Keratinocyte (primary cell): ENCODE results near the gene NAXE. TPM values are rescaled to one million over a fixed set of nuclear protein-coding genes. Genes with fewer than 3 reads are reported as not detected.

Source experiments
- DNase-seq: peaks from one replicate; pipeline ENCODE4 v3.0.0-alpha.2; 2011; ENCODE audit warnings: low read depth, missing footprints, low spot score
- FAIRE-seq: peaks from 2 replicates; lab custom pipeline; 2011; peaks lifted over from hg19 to GRCh38; lab: Jason Lieb, UNC
- H2AFZ ChIP-seq: 2 replicates; pipeline ENCODE4 v1.6.0; 2012; ENCODE audit warnings: low read length, control low read depth, inconsistent platforms; ENCODE audit not compliant: control insufficient read depth
- H3K27ac ChIP-seq: 2 replicates; pipeline ENCODE4 v1.5.1; 2011; ENCODE audit warnings: low read length; ENCODE audit not compliant: control insufficient read depth, insufficient read depth
- H3K27me3 ChIP-seq: 3 replicates; pipeline ENCODE4 v1.6.0; 2011; ENCODE audit warnings: low read length; ENCODE audit not compliant: control insufficient read depth, insufficient read depth; ENCODE audit errors: extremely low read depth
- H3K36me3 ChIP-seq, 2 experiments: 2 replicates in 1 of 2; 3 replicates in 1 of 2; pipeline ENCODE4 v1.5.1; 2011; ENCODE audit warnings: low read length in 2 of 2, mild to moderate bottlenecking in 1 of 2; ENCODE audit not compliant: control insufficient read depth in 2 of 2, insufficient read depth in 2 of 2; ENCODE audit errors: extremely low read depth in 1 of 2
- H3K4me1 ChIP-seq: 3 replicates; pipeline ENCODE4 v1.5.1; 2011; ENCODE audit warnings: low read length; ENCODE audit not compliant: control insufficient read depth, insufficient read depth; ENCODE audit errors: extremely low read depth
- H3K4me2 ChIP-seq: 3 replicates; pipeline ENCODE4 v1.6.0; 2011; ENCODE audit warnings: low read depth, low read length; ENCODE audit not compliant: control insufficient read depth, insufficient read depth; ENCODE audit errors: extremely low read depth
- H3K4me3 ChIP-seq, 3 experiments: fragments of 200-600 bp in 1 of 3; sonication (generic) in 1 of 3; 2 replicates in 2 of 3; 3 replicates in 1 of 3; pipeline ENCODE4 v1.5.1; 2011 to 2016; ENCODE audit warnings: low read length in 3 of 3, mild to moderate bottlenecking in 3 of 3, control low read depth in 2 of 3, inconsistent platforms in 1 of 3, low read depth in 1 of 3, mixed read lengths in 1 of 3, mixed run types in 1 of 3, moderate library complexity in 1 of 3; ENCODE audit not compliant: control insufficient read depth in 2 of 3, insufficient read depth in 2 of 3; ENCODE audit errors: extremely low read depth in 1 of 3
- H3K79me2 ChIP-seq: 2 replicates; pipeline ENCODE4 v1.6.0; 2012; ENCODE audit warnings: low read length; ENCODE audit not compliant: control insufficient read depth, insufficient read depth
- H3K9ac ChIP-seq: 3 replicates; pipeline ENCODE4 v1.6.0; 2011; ENCODE audit warnings: low read length; ENCODE audit not compliant: control insufficient read depth, insufficient read depth; ENCODE audit errors: extremely low read depth
- H3K9me1 ChIP-seq: 3 replicates; pipeline ENCODE4 v1.6.0; 2011; ENCODE audit warnings: low read length; ENCODE audit not compliant: control insufficient read depth, insufficient read depth; ENCODE audit errors: extremely low read depth
- H3K9me3 ChIP-seq: 2 replicates; pipeline ENCODE4 v1.5.1; 2012; ENCODE audit warnings: low read depth, low read length; ENCODE audit not compliant: control insufficient read depth
- H4K20me1 ChIP-seq: 3 replicates; pipeline ENCODE4 v1.6.0; 2011; ENCODE audit warnings: low read length; ENCODE audit not compliant: control insufficient read depth, insufficient read depth; ENCODE audit errors: extremely low read depth
- EZH2 ChIP-seq: IDR thresholded peaks from one replicate; pipeline ENCODE4 v1.6.1; 2012; ENCODE audit warnings: inconsistent platforms, mild to moderate bottlenecking, low read length, moderate library complexity
- dilution Hi-C: fragments of 300-500 bp; cut with MboI; formaldehyde crosslinking; loops from one replicate; pipeline ENCODE4 v1.7.0; 2020; ENCODE audit warnings: low sequenced_read_pairs; ENCODE audit not compliant: extremely low pct_ligation_motif_present
- polyA plus RNA-seq, 5 experiments: library from polyadenylated mRNA; depleted of rRNA in 3 of 5; stranded (reverse) in 3 of 5; stranded (forward) in 1 of 5; unstranded in 1 of 5; fragments of >200 nt; gene quantifications; 1 replicate in 1 of 5; 2 replicates in 3 of 5; 3 replicates in 1 of 5; pipeline versions ENCODE4 v1.2.1 to v1.2.3, GENCODE V29; 2011 to 2012; ENCODE audit warnings: missing spikeins in 2 of 5, low read depth in 1 of 5, low replicate concordance in 1 of 5
- TF ChIP-seq, protein P1 (sequence below), 3 experiments: IDR thresholded peaks in 1 of 3; conservative IDR thresholded peaks in 1 of 3; optimal IDR thresholded peaks in 1 of 3; 2 replicates in 2 of 3; 3 replicates in 1 of 3; pipeline versions ENCODE3 to v1.5.1; 2011; ENCODE audit warnings: low read length in 3 of 3, mild to moderate bottlenecking in 3 of 3, moderate library complexity in 2 of 3, control low read depth in 1 of 3, inconsistent platforms in 1 of 3; ENCODE audit not compliant: insufficient read depth in 2 of 3; ENCODE audit errors: extremely low read depth in 1 of 3

The NAXE gene
- polyA plus RNA-seq, 1 donor (not counting 4 experiments of a cell fraction or from before 2014, with no cell fraction given) = 74.7 TPM

GRCh38 chr1:156583821-156584622 is 7.6 kb upstream of the NAXE start:
- no peak overlapping the region for H2AFZ ChIP-seq
- no peaks in the 10 kb centered on the region for H3K79me2 ChIP-seq
- no peak overlapping the region for H3K4me3 ChIP-seq
- H3K9me3 ChIP-seq = no peaks in the 10 kb centered on the region
- no peaks in the 10 kb centered on the region for H3K36me3 ChIP-seq
- no peak overlapping the region for H3K4me2 ChIP-seq
- TF ChIP-seq, protein P1, sequence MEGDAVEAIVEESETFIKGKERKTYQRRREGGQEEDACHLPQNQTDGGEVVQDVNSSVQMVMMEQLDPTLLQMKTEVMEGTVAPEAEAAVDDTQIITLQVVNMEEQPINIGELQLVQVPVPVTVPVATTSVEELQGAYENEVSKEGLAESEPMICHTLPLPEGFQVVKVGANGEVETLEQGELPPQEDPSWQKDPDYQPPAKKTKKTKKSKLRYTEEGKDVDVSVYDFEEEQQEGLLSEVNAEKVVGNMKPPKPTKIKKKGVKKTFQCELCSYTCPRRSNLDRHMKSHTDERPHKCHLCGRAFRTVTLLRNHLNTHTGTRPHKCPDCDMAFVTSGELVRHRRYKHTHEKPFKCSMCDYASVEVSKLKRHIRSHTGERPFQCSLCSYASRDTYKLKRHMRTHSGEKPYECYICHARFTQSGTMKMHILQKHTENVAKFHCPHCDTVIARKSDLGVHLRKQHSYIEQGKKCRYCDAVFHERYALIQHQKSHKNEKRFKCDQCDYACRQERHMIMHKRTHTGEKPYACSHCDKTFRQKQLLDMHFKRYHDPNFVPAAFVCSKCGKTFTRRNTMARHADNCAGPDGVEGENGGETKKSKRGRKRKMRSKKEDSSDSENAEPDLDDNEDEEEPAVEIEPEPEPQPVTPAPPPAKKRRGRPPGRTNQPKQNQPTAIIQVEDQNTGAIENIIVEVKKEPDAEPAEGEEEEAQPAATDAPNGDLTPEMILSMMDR (optimal IDR thresholded peaks at IDR 0.05 in 1 of 3, IDR thresholded peaks at IDR 0.05 in 1 of 3, conservative IDR thresholded peaks at IDR 0.05 in 1 of 3; ENCODE audit: extremely low read depth in 1 of 3, insufficient read depth in 2 of 3, low read length in 3 of 3) = peak; percentile 85 to 89 (median 85)
- TF ChIP-seq EZH2 = no peak
- no peak for DNase-seq
- H3K9ac ChIP-seq = no peak overlapping the region
- no peaks in the 10 kb centered on the region for H3K27me3 ChIP-seq
- no peaks in the 10 kb centered on the region for H3K9me1 ChIP-seq
- peak; percentile 65 for FAIRE-seq
- H3K4me1 ChIP-seq = peaks cover 3% of the 10 kb centered on the region
- H4K20me1 ChIP-seq = no peaks in the 10 kb centered on the region
- dilution Hi-C loops = no loop called here
- no peak overlapping the region for H3K27ac ChIP-seq

DNA sequence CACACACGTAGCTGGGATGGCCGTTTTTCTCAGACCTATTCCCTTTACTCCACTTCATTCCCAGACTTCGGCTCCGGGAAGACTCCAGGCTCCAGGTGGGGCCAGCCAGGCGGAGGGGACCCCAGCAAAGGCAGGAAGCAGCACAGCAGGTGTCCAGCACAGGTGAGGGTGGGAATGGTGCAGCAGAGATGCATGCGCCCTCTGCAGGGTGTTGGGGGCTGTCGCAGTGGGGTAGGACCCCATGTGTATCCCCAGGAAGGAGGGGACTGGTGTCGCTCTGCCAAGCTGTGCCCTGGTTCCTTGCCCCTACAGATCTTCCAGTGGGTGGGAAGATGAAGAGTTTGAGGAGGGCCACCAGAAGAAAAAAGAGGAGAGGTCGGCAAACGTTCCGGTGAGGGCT is 6.8 kb upstream of the NAXE start:
- H3K27me3 ChIP-seq = no peaks in the 10 kb centered on the region
- H3K4me3 ChIP-seq = no peak overlapping the region
- peaks cover 3% of the 10 kb centered on the region for H3K4me1 ChIP-seq
- no peaks in the 10 kb centered on the region for H3K9me3 ChIP-seq
- no peaks in the 10 kb centered on the region for H3K36me3 ChIP-seq
- H3K4me2 ChIP-seq = no peak overlapping the region
- no peak overlapping the region for H2AFZ ChIP-seq
- no peaks in the 10 kb centered on the region for H4K20me1 ChIP-seq
- no peak overlapping the region for H3K27ac ChIP-seq
- TF ChIP-seq EZH2 = no peak
- TF ChIP-seq, protein P1 (optimal IDR thresholded peaks at IDR 0.05 in 1 of 3, IDR thresholded peaks at IDR 0.05 in 1 of 3, conservative IDR thresholded peaks at IDR 0.05 in 1 of 3; ENCODE audit: extremely low read depth in 1 of 3, insufficient read depth in 2 of 3, low read length in 3 of 3) = peak in 2 of 3 experiments; percentile 23 to 65
- H3K9me1 ChIP-seq = no peaks in the 10 kb centered on the region
- no peaks in the 10 kb centered on the region for H3K79me2 ChIP-seq
- FAIRE-seq (no peak), DNase-seq (no peak)
- H3K9ac ChIP-seq = no peak overlapping the region
- dilution Hi-C loops = no loop called here
